Heart left ventricle (tissue), 16 donors: Measurements from ENCODE around the gene EVX1. TPM values are rescaled to one million over a fixed set of nuclear protein-coding genes. Genes with fewer than 3 reads are reported as not detected.

Experiments used
- ATAC-seq, 4 donors: fragments of 200-7000 bp; cut with Tn5 transposase; one replicate each; pipeline ENCODE4 v1.9.1; 2020 to 2022; ENCODE audit warnings: moderate library complexity in 4 of 4, mild to moderate bottlenecking in 3 of 4, moderate number of reproducible peaks in 1 of 4
- DNase-seq, 5 donors: peaks; one replicate each; pipeline ENCODE4 v3.0.0-alpha.2; 2020
- H3K27ac ChIP-seq, 12 donors: fragments of 200-600 bp; sonication (generic) in 4 of 12; one replicate each; pipeline versions ENCODE4 v1.5.0 to v1.8.0; 2016 to 2022; ENCODE audit warnings: mild to moderate bottlenecking in 2 of 12
- H3K27me3 ChIP-seq, 9 donors: fragments of 200-600 bp; sonication (generic) in 2 of 9; one replicate each; pipeline versions ENCODE4 v1.5.1 to v1.8.0; 2016 to 2022; ENCODE audit warnings: mild to moderate bottlenecking in 3 of 9
- H3K36me3 ChIP-seq, 9 donors: fragments of 200-600 bp; sonication (generic) in 2 of 9; one replicate each; pipeline versions ENCODE4 v1.5.0 to v1.8.0; 2018 to 2022; ENCODE audit warnings: mild to moderate bottlenecking in 2 of 9
- H3K4me1 ChIP-seq, 12 donors: fragments of 200-600 bp; sonication (generic) in 4 of 12; one replicate each; pipeline versions ENCODE4 v1.5.0 to v1.8.0; 2016 to 2022; ENCODE audit warnings: mild to moderate bottlenecking in 3 of 12
- H3K4me3 ChIP-seq, 12 donors: fragments of 200-600 bp; sonication (generic) in 4 of 12; one replicate each; pipeline versions ENCODE4 v1.5.0 to v1.8.0; 2017 to 2022; ENCODE audit warnings: mild to moderate bottlenecking in 9 of 12, moderate library complexity in 4 of 12
- H3K9me3 ChIP-seq, 12 donors: fragments of 200-600 bp; sonication (generic) in 4 of 12; one replicate each; pipeline versions ENCODE4 v1.5.0 to v1.8.0; 2016 to 2022; ENCODE audit warnings: mild to moderate bottlenecking in 1 of 12
- POLR2A ChIP-seq, 2 donors: fragments of 450-650 bp; IDR thresholded peaks; one replicate each; pipeline ENCODE4 v1.6.1; 2017; ENCODE audit warnings: antibody characterized with exemption in 2 of 2, mild to moderate bottlenecking in 2 of 2, moderate library complexity in 2 of 2
- WGBS, 4 donors: extraction: QIAGEN DNeasy Blood & Tissue Kit in 2 of 4; methylation state at CpG; one replicate each; pipeline versions ENCODE4 v1.1.5 to v1.1.7; 2013 to 2018; 5-methylcytosine and 5-hydroxymethylcytosine counted together
- intact Hi-C, 10 donors: fragments of 100-400 bp; cut with DNase I; formaldehyde crosslinking; loops; one replicate each; pipeline versions ENCODE4 v1.11.1 to v1.14.2; 2022
- polyA plus RNA-seq, 2 donors: library from polyadenylated mRNA; stranded (reverse); fragments of 200-250 nt; gene quantifications; one replicate each; pipeline ENCODE4 v1.2.3, GENCODE V29; 2013
- total RNA-seq, 9 donors: library from RNA; depleted of rRNA in 2 of 9; stranded (reverse); fragments of >200 nt in 2 of 9; fragmentation: NEBNext Ultra II Directional in 3 of 9; extraction: Animal tissue kit (Norgen Biotek cat#: 25700) in 3 of 9; gene quantifications; one replicate each; pipeline versions ENCODE4 v1.1.0 to v1.2.4, GENCODE V29; 2016 to 2023
- TF ChIP-seq, protein P1 (sequence below), 12 donors: fragments of 200-600 bp; sonication (generic) in 4 of 12; IDR thresholded peaks; one replicate each; pipeline versions ENCODE4 v1.5.0 to v1.8.0; 2018 to 2022; ENCODE audit warnings: antibody characterized with exemption in 12 of 12, mild to moderate bottlenecking in 5 of 12
- donor health status: ischemic (EF 13 %, LVEDD 7.1; RV severe dilation, severe dysfunction).
- donor health status: healthy with polysubstance abuse.
- donor health status: DM: no; HTN: yes; CAD: no.
- donor health status: DM: no; HTN: no; CAD: no.
- donor health status: ischemic (EF 25% LVEDD 6.9; RV normal size, moderate dysfunction).
- donor health status: ischemic (EF 25% LVEDD 5.7; RV mildly dilated, moderate dysfunction).
- donor health status: healthy.
- donor health status: DM: yes; HTN: yes; CAD: no.
- donor health status: ischemic (EF 35%, LVEDD 5.7; RV mildly dilated, moderate dysfunction).
- donor health status: nonischemic (EF 11% LVEDD 7.7; RV severe dilation, severe dysfunction).
- donor health status: DM: yes; HTN: yes; CAD: no.
- donor health status: PGD.
- donor health status: ischemic (EF 29% LVEDD 5.4; RV normal size, mild dysfunction).
- donor health status: nonischemic (EF 23%, LVEDD 6.1; RV moderate dilation, normal function).

EVX1 gene
- total and polyA plus RNA-seq, 11 donors = not detected

DNA sequence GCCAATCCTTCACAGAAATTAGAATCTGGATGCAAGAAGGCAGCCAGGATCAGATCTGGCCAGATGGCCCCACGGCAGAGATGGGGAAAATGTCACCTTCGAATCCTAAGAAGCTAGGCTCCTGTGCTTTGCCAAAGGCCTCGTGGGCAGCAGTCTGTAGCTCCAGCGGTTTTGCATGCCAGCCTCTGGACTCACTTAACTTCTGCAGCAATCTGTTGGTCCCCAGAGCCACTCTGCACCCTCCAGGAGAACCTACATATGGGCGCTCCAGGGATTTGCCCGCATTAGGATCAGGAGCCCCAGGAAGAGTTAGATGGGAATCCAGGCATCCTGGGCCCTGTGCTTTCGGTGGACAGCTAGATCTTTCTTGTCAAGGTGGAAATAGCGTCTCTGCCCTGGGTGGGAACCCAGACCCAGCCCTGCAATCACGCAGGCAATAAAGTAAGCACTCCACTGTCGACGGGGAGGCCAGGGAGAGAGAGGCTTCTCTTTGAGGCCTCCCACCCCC is 32.6 kb upstream of the EVX1 start:
- TF ChIP-seq POLR2A (IDR thresholded peaks at IDR 0.05) = no peak
- TF ChIP-seq, protein P1, sequence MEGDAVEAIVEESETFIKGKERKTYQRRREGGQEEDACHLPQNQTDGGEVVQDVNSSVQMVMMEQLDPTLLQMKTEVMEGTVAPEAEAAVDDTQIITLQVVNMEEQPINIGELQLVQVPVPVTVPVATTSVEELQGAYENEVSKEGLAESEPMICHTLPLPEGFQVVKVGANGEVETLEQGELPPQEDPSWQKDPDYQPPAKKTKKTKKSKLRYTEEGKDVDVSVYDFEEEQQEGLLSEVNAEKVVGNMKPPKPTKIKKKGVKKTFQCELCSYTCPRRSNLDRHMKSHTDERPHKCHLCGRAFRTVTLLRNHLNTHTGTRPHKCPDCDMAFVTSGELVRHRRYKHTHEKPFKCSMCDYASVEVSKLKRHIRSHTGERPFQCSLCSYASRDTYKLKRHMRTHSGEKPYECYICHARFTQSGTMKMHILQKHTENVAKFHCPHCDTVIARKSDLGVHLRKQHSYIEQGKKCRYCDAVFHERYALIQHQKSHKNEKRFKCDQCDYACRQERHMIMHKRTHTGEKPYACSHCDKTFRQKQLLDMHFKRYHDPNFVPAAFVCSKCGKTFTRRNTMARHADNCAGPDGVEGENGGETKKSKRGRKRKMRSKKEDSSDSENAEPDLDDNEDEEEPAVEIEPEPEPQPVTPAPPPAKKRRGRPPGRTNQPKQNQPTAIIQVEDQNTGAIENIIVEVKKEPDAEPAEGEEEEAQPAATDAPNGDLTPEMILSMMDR (IDR thresholded peaks at IDR 0.05) = no peak
- ATAC-seq (no peak), DNase-seq (no peak)
- intact Hi-C loops = loop anchor here (5.0 to 10.0 kb wide), 6 partner anchors 365 to 812 kb away; no protein-coding TSS in a partner anchor
- Histone ChIP-seq H3K4me3 (no peak overlapping the region), H3K27me3 (peaks cover 55 to 99% (median 94%) of the 10 kb centered on the region in 9 donors), H3K36me3 (no peaks in the 10 kb centered on the region), H3K4me1 (peaks cover 0 to 27% (median 13%) of the 10 kb centered on the region in 12 donors), H3K27ac (no peak overlapping the region), H3K9me3 (no peaks in the 10 kb centered on the region)
- WGBS, 4 donors = 36 to 41% (median 40%) methylated on average over 8 to 11 of the region's 11 CpGs

DNA sequence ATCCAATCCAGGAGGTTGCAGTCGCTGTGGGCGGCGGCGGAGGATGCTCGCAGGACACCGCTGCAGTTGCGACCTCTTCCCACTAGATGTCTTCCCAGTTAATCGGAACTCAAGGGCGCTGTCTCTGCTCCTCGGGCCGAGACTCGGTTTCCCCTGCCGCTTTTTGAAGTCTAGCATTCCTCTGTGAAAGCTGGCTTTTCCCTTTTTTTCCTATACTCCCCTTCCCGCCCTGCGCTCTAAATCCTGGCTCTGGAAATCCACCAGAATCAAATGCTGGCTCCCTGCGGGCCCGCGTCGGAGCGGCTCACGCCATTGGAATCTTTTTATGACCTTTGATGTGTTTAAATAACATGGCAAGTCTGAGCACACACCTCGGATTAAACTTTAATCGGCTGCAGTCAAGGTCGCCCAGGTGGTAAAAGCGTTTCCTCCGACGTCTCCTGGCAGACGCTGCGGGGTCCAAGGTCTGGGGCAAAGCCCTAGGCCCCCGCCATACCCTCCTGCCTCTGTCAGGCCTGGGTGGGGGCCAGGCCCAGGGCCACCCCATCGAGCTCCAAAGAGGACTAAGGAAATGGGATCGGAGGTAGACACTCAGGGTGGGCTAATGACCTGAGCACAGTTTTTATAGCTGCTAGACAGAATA is 32.0 kb upstream of the EVX1 start:
- Histone ChIP-seq H3K9me3 (no peaks in the 10 kb centered on the region), H3K27ac (no peak overlapping the region), H3K36me3 (no peaks in the 10 kb centered on the region), H3K4me1 (peaks cover 0 to 22% (median 8%) of the 10 kb centered on the region in 12 donors), H3K4me3 (peak overlapping the region in 8 of 12 donors; percentile 4 to 41 (median 32)), H3K27me3 (peaks cover 50 to 98% (median 88%) of the 10 kb centered on the region in 9 donors)
- DNase-seq (peak in 1 of 5 donors; percentile 56), ATAC-seq (peak in 3 of 4 donors; percentile 62 to 78 (median 66))
- intact Hi-C loops = loop anchor here in 8 of 10 donors (5.0 to 10.0 kb wide), 5 partner anchors 364 to 812 kb away; no protein-coding TSS in a partner anchor
- whole genome bisulfite sequencing, 4 donors = 10 to 15% (median 12%) methylated on average over 32 of the region's 32 CpGs
- TF ChIP-seq, protein P1 (IDR thresholded peaks at IDR 0.05) = peak; percentile 57 to 80 (median 70)
- TF ChIP-seq POLR2A (IDR thresholded peaks at IDR 0.05) = no peak

DNA sequence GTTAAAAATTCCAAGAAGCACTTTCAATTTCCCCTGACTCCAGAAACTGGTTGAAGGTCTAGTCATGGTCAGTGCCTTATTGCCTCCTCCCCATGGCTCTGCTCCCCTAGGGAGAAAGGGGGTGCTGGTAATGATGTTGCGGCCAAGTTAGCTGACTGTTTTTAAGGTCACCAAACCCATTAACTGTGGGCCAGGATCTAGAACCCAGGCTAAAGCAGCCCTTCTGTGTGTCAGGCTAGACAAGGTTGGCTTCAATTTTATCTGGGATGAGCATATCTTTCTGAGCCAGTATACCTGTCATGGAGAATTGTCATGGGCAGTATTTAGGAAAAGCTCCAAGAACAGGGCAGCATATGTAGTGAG is 31.5 kb upstream of the EVX1 start:
- DNase-seq (no peak), ATAC-seq (no peak)
- WGBS, 4 donors = 70 to 81% (median 75%) methylated on average over 1 of the region's 1 CpG
- H3K4me1 ChIP-seq = peaks cover 0 to 22% (median 7%) of the 10 kb centered on the region in 12 donors
- no peak overlapping the region for H3K4me3 ChIP-seq
- TF ChIP-seq, protein P1 (IDR thresholded peaks at IDR 0.05) = no peak
- no peak for TF ChIP-seq POLR2A (IDR thresholded peaks at IDR 0.05)
- H3K9me3 ChIP-seq = no peaks in the 10 kb centered on the region
- peaks cover 45 to 98% (median 85%) of the 10 kb centered on the region in 9 donors for H3K27me3 ChIP-seq
- intact Hi-C loops = loop anchor here in 8 of 10 donors (5.0 to 10.0 kb wide), 5 partner anchors 364 to 811 kb away; no protein-coding TSS in a partner anchor
- H3K36me3 ChIP-seq = no peaks in the 10 kb centered on the region
- H3K27ac ChIP-seq = no peak overlapping the region

DNA sequence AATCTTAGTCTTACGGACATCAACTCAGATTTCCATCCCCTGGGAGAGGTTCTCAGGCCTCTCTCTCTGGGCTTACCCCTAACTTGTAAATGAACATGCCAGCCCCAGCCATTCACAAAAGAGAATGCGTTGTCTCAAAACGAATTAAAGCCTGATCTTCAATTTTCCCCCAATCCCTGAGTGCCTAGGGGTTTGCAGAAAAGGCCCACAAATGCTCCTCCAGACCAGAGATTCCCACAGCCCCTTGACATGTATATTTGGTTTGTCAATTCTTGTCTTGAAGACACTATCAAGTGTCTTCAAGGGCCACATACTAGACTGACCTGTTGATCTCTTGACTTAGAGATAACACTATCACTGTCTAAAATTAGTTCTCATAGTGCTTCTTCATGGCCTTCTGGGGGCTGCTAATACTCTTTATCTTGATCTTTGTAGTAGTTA is 30.8 kb upstream of the EVX1 start:
- TF ChIP-seq, protein P1 (IDR thresholded peaks at IDR 0.05) = no peak
- no peak for TF ChIP-seq POLR2A (IDR thresholded peaks at IDR 0.05)
- DNase-seq (no peak), ATAC-seq (no peak)
- peaks cover 0 to 22% (median 7%) of the 10 kb centered on the region in 12 donors for H3K4me1 ChIP-seq
- H3K9me3 ChIP-seq = no peaks in the 10 kb centered on the region
- H3K36me3 ChIP-seq = no peaks in the 10 kb centered on the region
- H3K27me3 ChIP-seq = peaks cover 43 to 98% (median 85%) of the 10 kb centered on the region in 9 donors
- 21 to 39% (median 26%) methylated on average over 3 of the region's 3 CpGs for WGBS, 4 donors
- no peak overlapping the region for H3K4me3 ChIP-seq
- intact Hi-C loops = loop anchor here in 8 of 10 donors (5.0 to 10.0 kb wide), 5 partner anchors 363 to 811 kb away; no protein-coding TSS in a partner anchor
- no peak overlapping the region for H3K27ac ChIP-seq
